Stimulated activated naive CD8-positive, alpha-beta T cell treated with anti-CD3 and anti-CD28 coated beads, Interleukin-15, amount 100 ng/mL, for 72 hours (primary cell): ENCODE data around the gene SNCG.

Source experiments
- ATAC-seq: fragments of 150-1000 bp; cut with Tn5 transposase; 2 replicates; pipeline ENCODE4 v1.10.0; 2021; ENCODE audit warnings: mild to moderate bottlenecking, moderate library complexity
- DNase-seq, 2 donors: peaks; one replicate each; pipeline ENCODE4 v3.0.0; 2021 to 2022
- H3K27ac Mint-ChIP-seq, 2 donors: one replicate each; pipeline ENCODE4 v1.8.0; 2022; ENCODE audit warnings: mild to moderate bottlenecking in 2 of 2, mixed read lengths in 2 of 2, moderate library complexity in 2 of 2
- H3K27me3 Mint-ChIP-seq: one replicate; pipeline ENCODE4 v1.8.0; 2022; ENCODE audit warnings: mixed read lengths
- H3K4me1 Mint-ChIP-seq: one replicate; pipeline ENCODE4 v1.8.0; 2022; ENCODE audit warnings: mild to moderate bottlenecking, mixed read lengths
- H3K4me3 Mint-ChIP-seq, 2 donors: one replicate each; pipeline ENCODE4 v1.8.0; 2022; ENCODE audit warnings: mild to moderate bottlenecking in 2 of 2, mixed read lengths in 2 of 2, moderate library complexity in 1 of 2
- H3K9me3 Mint-ChIP-seq, 2 donors: one replicate each; pipeline ENCODE4 v1.8.0; 2022; ENCODE audit warnings: mixed read lengths in 2 of 2

Gene SNCG

GRCh38 chr10:86963341-86963919, 5.0 kb downstream of the SNCG start:
- no peak for ATAC-seq
- DNase-seq: peak in 1 of 2 donors; percentile 6
- Mint-ChIP-seq H3K27ac (no peak overlapping the region), H3K9me3 (no peaks in the 10 kb centered on the region), H3K4me3 (no peak overlapping the region), H3K27me3 (peaks cover 3% of the 10 kb centered on the region), H3K4me1 (peaks cover 40% of the 10 kb centered on the region)

DNA sequence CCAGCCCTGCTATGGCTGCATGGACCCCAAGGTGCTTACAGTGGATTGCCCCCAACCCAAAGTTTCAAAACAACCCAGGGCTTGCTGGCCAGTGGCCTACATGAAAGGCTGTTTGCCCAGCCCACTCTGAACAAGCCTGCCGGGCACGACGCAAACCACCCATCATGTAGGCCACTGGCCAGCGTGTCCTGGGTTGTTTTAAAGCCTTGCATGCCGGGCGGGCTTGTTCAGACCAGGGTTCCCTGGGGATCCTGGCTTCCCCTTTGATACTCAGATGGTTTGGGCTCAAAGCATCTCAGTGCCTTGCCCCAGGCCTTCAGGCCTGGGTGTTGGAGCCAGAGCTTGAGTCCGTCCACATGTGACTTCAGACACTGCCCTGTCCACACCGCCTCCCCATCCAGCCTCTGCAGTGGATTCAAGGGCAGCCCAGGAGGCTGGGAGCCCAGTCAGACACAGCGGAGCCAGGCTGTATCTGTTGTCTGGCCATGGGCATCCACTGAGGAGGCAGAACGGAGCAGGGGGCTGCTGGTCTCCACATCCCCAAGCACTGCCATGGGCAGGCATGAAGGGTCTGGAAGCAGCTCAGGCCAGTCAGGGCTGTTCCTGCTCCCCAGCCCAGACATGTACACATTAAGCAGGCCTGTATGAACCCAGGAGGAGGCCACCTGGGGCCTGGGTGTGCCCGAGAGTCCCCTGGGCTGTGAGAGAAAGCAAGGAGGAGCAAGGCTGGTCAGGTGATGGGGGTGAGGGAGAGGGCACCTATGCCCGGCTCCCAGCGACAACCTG, 5.9 kb downstream of the SNCG start:
- Mint-ChIP-seq H3K4me3 (no peak overlapping the region), H3K27ac (peak overlapping the region in 1 of 2 donors; percentile 57), H3K27me3 (peaks cover 11% of the 10 kb centered on the region), H3K9me3 (no peaks in the 10 kb centered on the region), H3K4me1 (peaks cover 48% of the 10 kb centered on the region)
- no peak for ATAC-seq
- DNase-seq: peak in 1 of 2 donors; percentile 7

GRCh38 chr10:86964847-86965190, 6.4 kb downstream of the SNCG start:
- DNase-seq: peak in 1 of 2 donors; percentile 7
- no peak for ATAC-seq
- Mint-ChIP-seq H3K9me3 (no peaks in the 10 kb centered on the region), H3K4me3 (no peak overlapping the region), H3K27ac (no peak overlapping the region), H3K4me1 (peaks cover 54% of the 10 kb centered on the region), H3K27me3 (peaks cover 14% of the 10 kb centered on the region)

DNA sequence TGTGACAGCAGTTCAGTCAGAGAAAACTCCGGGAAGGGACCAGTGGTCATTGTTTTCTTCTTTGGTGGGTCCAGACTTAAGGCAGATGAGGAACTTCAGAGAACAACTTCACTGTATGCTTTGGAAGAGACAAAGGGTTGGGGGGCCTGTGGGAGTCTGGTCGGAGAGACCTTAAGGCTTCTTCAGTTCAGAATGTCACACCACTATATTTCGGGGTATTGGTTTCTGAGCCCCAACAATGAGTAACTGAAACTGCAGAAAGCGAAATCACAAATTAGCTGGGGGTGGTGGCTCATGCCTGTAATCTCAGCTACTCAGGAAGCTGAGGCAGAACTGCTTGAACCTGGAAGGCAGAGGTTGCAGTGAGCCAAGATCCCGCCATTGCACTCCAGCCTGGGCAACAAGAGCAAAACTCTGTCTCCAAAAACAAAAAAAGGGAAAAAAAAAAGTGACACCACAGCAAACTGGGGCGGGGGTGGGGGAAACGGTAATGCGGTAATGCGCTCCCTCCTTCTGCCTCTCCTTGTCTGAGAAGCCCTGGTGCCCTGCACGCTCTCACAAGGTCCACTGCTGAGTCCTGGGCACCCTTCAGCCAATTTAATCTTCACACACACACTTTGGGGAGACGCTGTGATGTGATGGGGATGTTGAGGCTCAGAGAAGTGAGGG, 7.7 kb downstream of the SNCG start:
- DNase-seq (peak in 1 of 2 donors; percentile 34), ATAC-seq (peak; percentile 38)
- Mint-ChIP-seq H3K4me3 (peak overlapping the region; percentile 67 to 75), H3K4me1 (peaks cover 61% of the 10 kb centered on the region), H3K9me3 (no peaks in the 10 kb centered on the region), H3K27me3 (peaks cover 14% of the 10 kb centered on the region), H3K27ac (peak overlapping the region; percentile 69 to 84)

- H3K4me3 Mint-ChIP-seq: no peak overlapping the region
- no peaks in the 10 kb centered on the region for H3K9me3 Mint-ChIP-seq
- ATAC-seq (no peak), DNase-seq (no peak)
- peaks cover 69% of the 10 kb centered on the region for H3K4me1 Mint-ChIP-seq
- no peak overlapping the region for H3K27ac Mint-ChIP-seq
- H3K27me3 Mint-ChIP-seq: peaks cover 14% of the 10 kb centered on the region
Observed at GRCh38 chr10:86967481-86967941, 9.1 kb downstream of the SNCG start.

- Mint-ChIP-seq H3K9me3 (no peaks in the 10 kb centered on the region), H3K27me3 (peaks cover 20% of the 10 kb centered on the region), H3K4me1 (peaks cover 74% of the 10 kb centered on the region), H3K27ac (no peak within 1 kb of the TSS), H3K4me3 (peak within 1 kb of the TSS in 1 of 2 donors; percentile 62)
- no peak for ATAC-seq
- DNase-seq: no peak
Observed at GRCh38 chr10:86968271-86968993, 10.0 kb downstream of the SNCG start, which contains the start of gene ADIRF. Gene ADIRF, plus strand, starts transcription at chr10:86968482. Its CDS starts 63 bp downstream, at chr10:86968545.

DNA sequence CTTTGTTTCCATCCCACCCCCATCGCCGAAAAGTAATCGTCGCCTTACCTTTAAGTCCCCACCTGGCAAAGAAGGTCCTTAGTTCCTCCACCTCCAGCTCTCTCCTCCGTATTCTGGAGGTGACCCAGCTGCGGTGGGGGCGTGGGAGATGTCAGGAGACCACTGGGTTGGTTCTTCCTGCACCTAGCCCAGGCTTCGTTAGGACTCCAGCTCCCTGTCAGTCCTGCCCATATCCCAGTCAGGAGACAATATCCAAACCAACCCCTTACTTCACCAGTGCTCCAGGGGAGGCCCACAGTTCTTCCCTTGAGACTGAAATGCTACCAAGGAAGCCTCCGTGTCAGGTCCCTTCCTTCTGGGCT, 10.6 kb downstream of the SNCG start:
- peaks cover 74% of the 10 kb centered on the region for H3K4me1 Mint-ChIP-seq
- H3K27ac Mint-ChIP-seq: no peak overlapping the region
- ATAC-seq (no peak), DNase-seq (no peak)
- peak overlapping the region in 1 of 2 donors; percentile 62 for H3K4me3 Mint-ChIP-seq
- H3K9me3 Mint-ChIP-seq: no peaks in the 10 kb centered on the region
- H3K27me3 Mint-ChIP-seq: peaks cover 20% of the 10 kb centered on the region

- Mint-ChIP-seq H3K27ac (no peak overlapping the region), H3K27me3 (peaks cover 20% of the 10 kb centered on the region), H3K9me3 (no peaks in the 10 kb centered on the region), H3K4me3 (peak overlapping the region in 1 of 2 donors; percentile 62), H3K4me1 (peaks cover 74% of the 10 kb centered on the region)
- ATAC-seq: no peak
- DNase-seq: no peak
Observed at GRCh38 chr10:86969421-86970041, 11.1 kb downstream of the SNCG start.

DNA sequence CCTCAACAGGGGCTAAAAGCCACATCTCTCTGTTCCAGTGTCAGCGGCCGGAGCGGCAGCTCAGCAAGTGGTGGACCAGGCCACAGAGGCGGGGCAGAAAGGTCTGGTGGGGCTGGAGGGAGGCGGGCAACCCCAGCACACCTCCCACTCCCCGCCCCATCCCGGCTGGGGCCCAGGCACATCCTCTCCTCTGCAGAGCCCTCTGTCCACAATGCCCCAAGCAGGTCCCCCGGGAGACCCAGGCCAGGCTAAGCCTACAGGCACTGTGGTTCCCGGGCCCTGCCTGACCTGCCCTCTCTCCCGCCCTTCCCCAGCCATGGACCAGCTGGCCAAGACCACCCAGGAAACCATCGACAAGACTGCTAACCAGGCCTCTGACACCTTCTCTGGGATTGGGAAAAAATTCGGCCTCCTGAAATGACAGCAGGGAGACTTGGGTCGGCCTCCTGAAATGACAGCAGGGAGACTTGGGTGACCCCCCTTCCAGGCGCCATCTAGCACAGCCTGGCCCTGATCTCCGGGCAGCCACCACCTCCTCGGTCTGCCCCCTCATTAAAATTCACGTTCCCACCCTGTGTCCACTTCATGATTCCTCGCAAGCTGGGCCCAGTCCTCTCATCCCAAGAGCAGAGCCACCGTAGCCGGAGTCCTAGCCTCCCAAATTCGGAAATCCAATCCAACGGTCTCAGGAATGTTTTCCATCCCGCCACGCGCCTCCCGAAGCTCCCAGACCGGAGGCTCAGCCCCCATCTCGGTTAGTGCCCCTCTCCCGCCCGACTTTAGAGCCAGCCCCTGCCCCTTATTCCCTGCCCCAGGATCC, 12.0 kb downstream of the SNCG start:
- peaks cover 69% of the 10 kb centered on the region for H3K4me1 Mint-ChIP-seq
- ATAC-seq (no peak), DNase-seq (no peak)
- H3K9me3 Mint-ChIP-seq: no peaks in the 10 kb centered on the region
- H3K4me3 Mint-ChIP-seq: peak overlapping the region; percentile 61 to 83
- peak overlapping the region in 1 of 2 donors; percentile 91 for H3K27ac Mint-ChIP-seq
- H3K27me3 Mint-ChIP-seq: peaks cover 20% of the 10 kb centered on the region

GRCh38 chr10:86970982-86971231, 12.5 kb downstream of the SNCG start:
- ATAC-seq (peak; percentile 11), DNase-seq (no peak)
- Mint-ChIP-seq H3K4me3 (peak overlapping the region; percentile 61 to 83), H3K27me3 (peaks cover 20% of the 10 kb centered on the region), H3K4me1 (peaks cover 63% of the 10 kb centered on the region), H3K9me3 (no peaks in the 10 kb centered on the region), H3K27ac (peak overlapping the region in 1 of 2 donors; percentile 91)

DNA sequence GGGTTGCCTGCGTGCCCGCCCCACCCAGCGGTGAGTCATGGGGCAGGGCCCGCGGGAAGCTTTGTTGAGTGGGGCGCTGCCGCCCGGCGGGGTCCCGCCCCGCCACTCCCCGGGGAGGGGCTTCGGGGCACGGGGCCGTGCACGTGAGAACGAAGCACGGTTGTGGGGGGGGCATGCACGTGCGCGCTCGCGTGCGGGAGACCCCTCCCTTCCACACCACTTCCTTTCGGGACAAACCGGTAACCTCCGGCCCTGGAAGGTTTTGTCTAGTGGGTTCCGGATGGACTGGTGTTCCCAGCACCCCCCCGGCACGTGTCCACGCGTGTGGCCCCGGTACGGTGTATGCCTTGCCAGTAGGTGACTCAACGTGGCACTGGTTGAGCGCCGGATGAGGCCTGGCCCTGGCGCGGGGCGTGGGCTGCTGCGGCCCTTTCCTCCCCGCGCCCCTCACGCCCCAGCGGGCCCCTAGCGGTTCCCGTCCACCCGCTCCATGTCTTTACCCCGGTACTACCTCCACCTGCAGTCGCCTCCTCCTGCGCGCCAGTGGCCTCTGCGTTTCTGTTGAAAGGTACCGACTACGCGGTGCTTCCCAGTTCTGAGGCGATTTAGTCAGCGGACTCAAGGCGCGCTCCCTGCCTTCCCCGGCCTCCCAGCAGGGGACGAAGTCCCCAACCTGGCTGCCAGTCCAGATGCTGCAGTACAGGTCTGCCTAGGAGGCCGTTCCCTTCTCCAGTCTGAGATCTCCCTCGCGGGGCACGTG, 13.0 kb downstream of the SNCG start:
- Mint-ChIP-seq H3K4me3 (peak overlapping the region; percentile 80 to 92), H3K9me3 (no peaks in the 10 kb centered on the region), H3K4me1 (peaks cover 58% of the 10 kb centered on the region), H3K27me3 (peaks cover 20% of the 10 kb centered on the region), H3K27ac (peak overlapping the region; percentile 83 to 98)
- DNase-seq (peak; percentile 73 to 83), ATAC-seq (peak; percentile 75)

DNA sequence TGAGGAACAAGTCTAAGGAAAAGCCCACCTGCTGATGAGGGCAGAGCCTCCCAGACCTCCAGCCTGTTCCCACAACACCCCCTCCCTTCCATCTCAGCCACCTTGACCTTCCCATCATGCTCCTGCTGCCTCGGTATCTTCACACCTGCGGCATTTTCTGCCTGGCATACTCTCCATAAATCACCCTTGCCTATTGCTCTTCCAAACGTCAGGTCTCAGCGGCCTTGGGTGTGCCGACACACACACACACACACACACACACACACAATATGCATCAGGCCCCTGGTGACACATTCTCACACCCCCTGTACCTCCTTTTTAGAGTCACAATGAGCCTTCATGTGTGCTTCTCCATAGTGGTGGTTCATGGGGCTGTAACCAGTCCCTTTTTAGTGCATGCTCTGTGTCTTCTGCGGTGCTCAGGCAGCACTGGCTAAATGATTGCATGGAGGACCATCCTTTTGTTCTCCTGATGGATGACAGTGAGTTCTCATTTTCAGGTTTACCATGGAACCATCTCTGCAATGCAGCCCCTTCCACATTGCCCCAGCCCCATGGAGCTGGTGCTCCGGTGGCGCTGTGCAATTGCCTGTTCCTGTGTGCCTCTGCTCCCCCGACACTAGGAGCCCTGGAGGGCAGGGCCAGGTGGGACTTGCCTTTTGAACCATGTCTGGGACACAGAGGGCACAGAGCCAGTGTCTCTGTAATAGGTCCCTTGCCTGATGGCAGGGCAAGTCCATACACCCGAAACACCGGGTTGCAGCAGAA, 14.4 kb downstream of the SNCG start:
- Mint-ChIP-seq H3K9me3 (no peaks in the 10 kb centered on the region), H3K4me3 (peak overlapping the region; percentile 2 to 4), H3K27ac (no peak overlapping the region), H3K4me1 (peaks cover 44% of the 10 kb centered on the region), H3K27me3 (peaks cover 20% of the 10 kb centered on the region)
- DNase-seq (no peak), ATAC-seq (no peak)

- no peak for ATAC-seq
- H3K4me3 Mint-ChIP-seq: no peak overlapping the region
- no peak for DNase-seq
- peaks cover 29% of the 10 kb centered on the region for H3K4me1 Mint-ChIP-seq
- H3K27ac Mint-ChIP-seq: no peak overlapping the region
- H3K9me3 Mint-ChIP-seq: no peaks in the 10 kb centered on the region
- H3K27me3 Mint-ChIP-seq: peaks cover 7% of the 10 kb centered on the region
Observed at GRCh38 chr10:86974484-86974883, 16.1 kb downstream of the SNCG start.
